RPMI8226 (cell line): Measurements from ENCODE around the gene NXPH3.
A peak's percentile ranks its signal among the peaks of the same experiment; 100 is the strongest.
"Not testable (repeated sequence)": the region's sequence is repeated elsewhere in the genome, so short reads cannot be mapped to it uniquely, and the experiment has no call there.

ENCODE experiments used
- DNase-seq: peaks from one replicate; pipeline ENCODE4 v3.0.0-alpha.2; 2015

The NXPH3 gene

GRCh38 chr17:49575679-49576087 is at the start of gene NXPH3:
Gene NXPH3 (plus strand): TSS chr17:49575871. CDS start chr17:49576220, 349 bp downstream.
- DNase-seq: peak; percentile 86

GRCh38 chr17:49527927-49528651 is 47.6 kb upstream of the NXPH3 start:
- no peak for DNase-seq

- no peak for DNase-seq
These were observed 46.7 kb upstream of the NXPH3 start for GRCh38 chr17:49528966-49529365.

GRCh38 chr17:49530118-49530517 is 45.6 kb upstream of the NXPH3 start:
- DNase-seq: no peak

GRCh38 chr17:49543860-49544259 is 31.8 kb upstream of the NXPH3 start:
- DNase-seq: no peak

- no peak for DNase-seq
These were observed 30.5 kb upstream of the NXPH3 start for GRCh38 chr17:49545007-49545660.

- DNase-seq: no peak
These were observed 29.7 kb upstream of the NXPH3 start for GRCh38 chr17:49545806-49546545.

- DNase-seq: no peak
These were observed 28.8 kb upstream of the NXPH3 start for GRCh38 chr17:49546546-49547535.

- no peak for DNase-seq
These were observed 28.1 kb upstream of the NXPH3 start for GRCh38 chr17:49547566-49547965.

- DNase-seq: no peak
These were observed 27.6 kb upstream of the NXPH3 start for GRCh38 chr17:49548051-49548505.

GRCh38 chr17:49548506-49549310 is 27.0 kb upstream of the NXPH3 start:
- peak; percentile 48 for DNase-seq

GRCh38 chr17:49549311-49549605 is 26.4 kb upstream of the NXPH3 start:
- DNase-seq: no peak

GRCh38 chr17:49549691-49550678 is 25.7 kb upstream of the NXPH3 start:
- no peak for DNase-seq

- not testable (repeated sequence) for DNase-seq
These were observed 24.9 kb upstream of the NXPH3 start for GRCh38 chr17:49550764-49551163.

GRCh38 chr17:49551221-49552069 is 24.2 kb upstream of the NXPH3 start:
- DNase-seq: no peak

- DNase-seq: no peak
These were observed 23.5 kb upstream of the NXPH3 start for GRCh38 chr17:49552070-49552751.

GRCh38 chr17:49553676-49554335 is 21.9 kb upstream of the NXPH3 start:
- DNase-seq: no peak
